Measurements from ENCODE around the gene RIPPLY2. TPM values are rescaled to one million over a fixed set of nuclear protein-coding genes. Genes with fewer than 3 reads are reported as not detected.
A peak's percentile ranks its signal among the peaks of the same experiment; 100 is the strongest.
"Not testable (repeated sequence)": the region's sequence is repeated elsewhere in the genome, so short reads cannot be mapped to it uniquely, and the experiment has no call there.

Gene RIPPLY2, protein sequence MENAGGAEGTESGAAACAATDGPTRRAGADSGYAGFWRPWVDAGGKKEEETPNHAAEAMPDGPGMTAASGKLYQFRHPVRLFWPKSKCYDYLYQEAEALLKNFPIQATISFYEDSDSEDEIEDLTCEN
- under 1 TPM in 1 of 4 donors, not detected in 3; 0.90 TPM for total RNA-seq

GRCh38 chr6:83853178-83854000 lies at the start of gene RIPPLY2:
RIPPLY2 (plus strand) TSS chr6:83853360; CDS start chr6:83853417, 57 bp downstream.
- Histone ChIP-seq H3K4me1 (no peaks in the 10 kb centered on the region), H3K27ac (peak within 1 kb of the TSS in 1 of 2 donors; percentile 3), H3K4me3 (peak within 1 kb of the TSS; percentile 35 to 42), H3K36me3 (no peaks in the 10 kb centered on the region), H3K27me3 (no peaks in the 10 kb centered on the region), H3K9me3 (no peaks in the 10 kb centered on the region)
- TF ChIP-seq POLR2A (IDR thresholded peaks at IDR 0.05) = no peak
- TF ChIP-seq, protein P1, sequence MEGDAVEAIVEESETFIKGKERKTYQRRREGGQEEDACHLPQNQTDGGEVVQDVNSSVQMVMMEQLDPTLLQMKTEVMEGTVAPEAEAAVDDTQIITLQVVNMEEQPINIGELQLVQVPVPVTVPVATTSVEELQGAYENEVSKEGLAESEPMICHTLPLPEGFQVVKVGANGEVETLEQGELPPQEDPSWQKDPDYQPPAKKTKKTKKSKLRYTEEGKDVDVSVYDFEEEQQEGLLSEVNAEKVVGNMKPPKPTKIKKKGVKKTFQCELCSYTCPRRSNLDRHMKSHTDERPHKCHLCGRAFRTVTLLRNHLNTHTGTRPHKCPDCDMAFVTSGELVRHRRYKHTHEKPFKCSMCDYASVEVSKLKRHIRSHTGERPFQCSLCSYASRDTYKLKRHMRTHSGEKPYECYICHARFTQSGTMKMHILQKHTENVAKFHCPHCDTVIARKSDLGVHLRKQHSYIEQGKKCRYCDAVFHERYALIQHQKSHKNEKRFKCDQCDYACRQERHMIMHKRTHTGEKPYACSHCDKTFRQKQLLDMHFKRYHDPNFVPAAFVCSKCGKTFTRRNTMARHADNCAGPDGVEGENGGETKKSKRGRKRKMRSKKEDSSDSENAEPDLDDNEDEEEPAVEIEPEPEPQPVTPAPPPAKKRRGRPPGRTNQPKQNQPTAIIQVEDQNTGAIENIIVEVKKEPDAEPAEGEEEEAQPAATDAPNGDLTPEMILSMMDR (IDR thresholded peaks at IDR 0.05) = no peak
- intact Hi-C loops (cut with DNase I; ENCODE audit: low total_unique reads) = no loop called here
- DNase-seq = no peak

DNA sequence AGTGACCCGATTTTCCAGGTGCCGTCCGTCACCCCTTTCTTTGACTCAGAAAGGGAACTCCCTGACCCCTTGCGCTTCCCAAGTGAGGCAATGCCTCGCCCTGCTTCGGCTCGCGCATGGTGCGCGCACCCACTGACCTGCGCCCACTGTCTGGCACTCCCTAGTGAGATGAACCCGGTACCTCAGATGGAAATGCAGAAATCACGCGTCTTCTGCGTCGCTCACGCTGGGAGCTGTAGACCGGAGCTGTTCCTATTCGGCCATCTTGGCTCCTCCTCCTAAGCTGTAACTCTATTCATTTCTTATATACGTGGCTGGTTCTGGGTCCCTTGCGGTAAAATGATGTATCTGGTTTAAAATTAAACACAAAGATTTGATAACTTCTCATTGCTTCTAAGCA lies 49.7 kb upstream of the RIPPLY2 start:
- H3K4me3 ChIP-seq; H3K27me3 ChIP-seq; H3K9me3 ChIP-seq; intact Hi-C loops (cut with DNase I; ENCODE audit: low total_unique reads); H3K4me1 ChIP-seq; H3K36me3 ChIP-seq; H3K27ac ChIP-seq; DNase-seq: not testable (repeated sequence)

DNA sequence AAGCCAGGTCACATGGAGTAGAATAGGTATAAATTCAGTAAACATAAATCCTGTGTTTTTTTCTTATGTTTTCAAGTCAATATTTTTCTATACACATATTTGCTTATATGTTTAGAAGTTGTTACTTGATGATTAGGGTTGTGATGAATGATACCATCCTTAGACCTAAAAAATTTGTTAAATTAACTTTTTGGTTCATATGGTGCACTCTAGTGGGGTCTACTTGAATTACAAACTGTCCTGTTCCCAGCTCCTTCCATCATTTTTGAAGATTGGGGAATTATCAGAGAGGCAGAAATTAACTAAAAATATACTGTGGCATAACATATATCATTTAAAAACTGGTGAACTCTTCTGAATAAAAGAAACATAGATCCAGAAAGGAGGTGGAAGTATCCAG lies 48.3 kb upstream of the RIPPLY2 start:
- no peak for TF ChIP-seq POLR2A (IDR thresholded peaks at IDR 0.05)
- TF ChIP-seq, protein P1 (IDR thresholded peaks at IDR 0.05) = no peak
- H3K27ac ChIP-seq = no peak overlapping the region
- no peaks in the 10 kb centered on the region for H3K36me3 ChIP-seq
- no peak for DNase-seq
- H3K4me3 ChIP-seq = no peak overlapping the region
- intact Hi-C loops (cut with DNase I; ENCODE audit: low total_unique reads) = no loop called here
- no peaks in the 10 kb centered on the region for H3K27me3 ChIP-seq
- H3K9me3 ChIP-seq = no peaks in the 10 kb centered on the region
- no peaks in the 10 kb centered on the region for H3K4me1 ChIP-seq

GRCh38 chr6:83808005-83808404 lies 45.2 kb upstream of the RIPPLY2 start:
- H3K27ac ChIP-seq = no peak overlapping the region
- TF ChIP-seq POLR2A (IDR thresholded peaks at IDR 0.05) = no peak
- TF ChIP-seq, protein P1 (IDR thresholded peaks at IDR 0.05) = no peak

GRCh38 chr6:83808926-83809325 lies 44.2 kb upstream of the RIPPLY2 start:
- intact Hi-C loops (cut with DNase I; ENCODE audit: low total_unique reads) = no loop called here
- no peak overlapping the region for H3K4me3 ChIP-seq
- no peaks in the 10 kb centered on the region for H3K36me3 ChIP-seq
- no peaks in the 10 kb centered on the region for H3K9me3 ChIP-seq
- no peak overlapping the region for H3K27ac ChIP-seq
- DNase-seq = no peak
- no peaks in the 10 kb centered on the region for H3K27me3 ChIP-seq
- H3K4me1 ChIP-seq = no peaks in the 10 kb centered on the region
- TF ChIP-seq, protein P1 (IDR thresholded peaks at IDR 0.05) = no peak
- TF ChIP-seq POLR2A (IDR thresholded peaks at IDR 0.05) = no peak

More at GRCh38 chr6:83808005-83808404, 45.2 kb upstream of the RIPPLY2 start:
- H3K9me3 ChIP-seq = no peaks in the 10 kb centered on the region
- H3K4me3 ChIP-seq = no peak overlapping the region
- no peaks in the 10 kb centered on the region for H3K36me3 ChIP-seq
- DNase-seq = no peak
- intact Hi-C loops (cut with DNase I; ENCODE audit: low total_unique reads) = no loop called here
- no peaks in the 10 kb centered on the region for H3K27me3 ChIP-seq
- no peaks in the 10 kb centered on the region for H3K4me1 ChIP-seq
